HFFc6 (cell line): ENCODE results near the gene PIAS3. TPM values are rescaled to one million over a fixed set of nuclear protein-coding genes. Genes with fewer than 3 reads are reported as not detected.
"Not testable (repeated sequence)": the region's sequence is repeated elsewhere in the genome, so short reads cannot be mapped to it uniquely, and the experiment has no call there.

Experiments used
- DNase-seq: peaks from one replicate; pipeline ENCODE4 v3.0.0-alpha.2; 2018
- H3K27ac Mint-ChIP-seq: 2 replicates; pipeline ENCODE4 v1.8.0; 2020; ENCODE audit warnings: mild to moderate bottlenecking, mixed read lengths
- H3K27me3 Mint-ChIP-seq: 2 replicates; pipeline ENCODE4 v1.8.0; 2021; ENCODE audit warnings: mild to moderate bottlenecking, moderate library complexity, mixed read lengths; ENCODE audit not compliant: insufficient read depth
- H3K36me3 Mint-ChIP-seq: 2 replicates; pipeline ENCODE4 v1.8.0; 2021; ENCODE audit warnings: low read depth, mixed read lengths
- H3K4me1 Mint-ChIP-seq: 2 replicates; pipeline ENCODE4 v1.8.0; 2020; ENCODE audit warnings: low read depth, mixed read lengths
- H3K4me3 Mint-ChIP-seq: 2 replicates; pipeline ENCODE4 v1.8.0; 2020; ENCODE audit warnings: mild to moderate bottlenecking, moderate library complexity, mixed read lengths
- H3K9me3 Mint-ChIP-seq: 2 replicates; pipeline ENCODE4 v1.8.0; 2020; ENCODE audit warnings: mild to moderate bottlenecking, mixed read lengths
- CTCF ChIP-seq: fragments of 200-600 bp; sonication (generic); IDR thresholded peaks from 2 replicates; pipeline ENCODE4 v1.5.0; 2021; ENCODE audit warnings: antibody characterized with exemption, mild to moderate bottlenecking
- total RNA-seq, 6 experiments: library from RNA; stranded (reverse); fragmentation: NEBNext Ultra II Directional; extraction: Animal tissue kit (Norgen Biotek cat#: 25700); gene quantifications; 2 replicates in 1 of 6; 3 replicates in 5 of 6; pipeline ENCODE4 v1.2.3, GENCODE V29; 2021

PIAS3 gene
- total RNA-seq, 6 experiments from 2014 or later = 45.2 to 53.8 (median 51.6) TPM

- peaks cover 34% of the 10 kb centered on the region for H3K36me3 Mint-ChIP-seq
- peaks cover 4% of the 10 kb centered on the region; the same call in 1 of the 2 replicates for H3K27me3 Mint-ChIP-seq
- TF ChIP-seq CTCF = no peak
- H3K27ac Mint-ChIP-seq = peak within 1 kb of the TSS; percentile 97
- H3K4me1 Mint-ChIP-seq = peaks cover 30% of the 10 kb centered on the region
- no peaks in the 10 kb centered on the region for H3K9me3 Mint-ChIP-seq
- H3K4me3 Mint-ChIP-seq = peak within 1 kb of the TSS; percentile 95
- DNase-seq = peak; percentile 90
Observed at GRCh38 chr1:145823565-145824498, 35.0 kb downstream of the PIAS3 start, which contains the start of the genes POLR3C and RNF115. Gene POLR3C, plus strand, starts transcription at chr1:145824200. Its CDS starts 1,577 bp downstream, at chr1:145825777. Gene RNF115, minus strand, starts transcription at chr1:145824095. Its CDS starts 222 bp downstream, at chr1:145823873.

- not testable (repeated sequence) for H3K27me3 Mint-ChIP-seq, H3K9me3 Mint-ChIP-seq, H3K4me3 Mint-ChIP-seq, H3K27ac Mint-ChIP-seq, DNase-seq
- Mint-ChIP-seq H3K4me1 (peaks cover 21% of the 10 kb centered on the region), H3K36me3 (peaks cover 25% of the 10 kb centered on the region)
Observed at GRCh38 chr1:145822779-145823331, 36.0 kb downstream of the PIAS3 start.

GRCh38 chr1:145818095-145818494 lies 40.8 kb downstream of the PIAS3 start:
- H3K36me3 Mint-ChIP-seq, H3K9me3 Mint-ChIP-seq, H3K4me3 Mint-ChIP-seq, H3K4me1 Mint-ChIP-seq, H3K27me3 Mint-ChIP-seq: not testable (repeated sequence)
- peak; percentile 81 for DNase-seq
- peak overlapping the region; percentile 61; the same call in 1 of the 2 replicates for H3K27ac Mint-ChIP-seq

GRCh38 chr1:145812977-145813810 lies 45.7 kb downstream of the PIAS3 start:
- DNase-seq, H3K27ac Mint-ChIP-seq, H3K36me3 Mint-ChIP-seq, H3K9me3 Mint-ChIP-seq, H3K27me3 Mint-ChIP-seq, H3K4me1 Mint-ChIP-seq: not testable (repeated sequence)
- H3K4me3 Mint-ChIP-seq = peak overlapping the region; percentile 61

GRCh38 chr1:145806844-145807243 lies 52.0 kb downstream of the PIAS3 start:
- no peaks in the 10 kb centered on the region for H3K9me3 Mint-ChIP-seq
- H3K4me1 Mint-ChIP-seq = peaks cover 52% of the 10 kb centered on the region
- H3K36me3 Mint-ChIP-seq = peaks cover 4% of the 10 kb centered on the region; the same call in 1 of the 2 replicates
- no peak overlapping the region for H3K27ac Mint-ChIP-seq
- no peak for DNase-seq
- no peaks in the 10 kb centered on the region for H3K27me3 Mint-ChIP-seq
- H3K4me3 Mint-ChIP-seq = no peak overlapping the region
- no peak for TF ChIP-seq CTCF

- no peak for TF ChIP-seq CTCF
Observed at GRCh38 chr1:145806408-145806807, 52.5 kb downstream of the PIAS3 start.

More at GRCh38 chr1:145806408-145806807, 52.5 kb downstream of the PIAS3 start:
- Mint-ChIP-seq H3K27ac (no peak overlapping the region), H3K27me3 (no peaks in the 10 kb centered on the region), H3K36me3 (peaks cover 8% of the 10 kb centered on the region; the same call in 1 of the 2 replicates), H3K4me3 (no peak overlapping the region), H3K4me1 (peaks cover 57% of the 10 kb centered on the region), H3K9me3 (no peaks in the 10 kb centered on the region)
- no peak for DNase-seq
